Thyroid gland (tissue), 4 donors: ENCODE results near the gene AK1.

Experiments
- POLR2A ChIP-seq, 2 donors: fragments of 450-650 bp; IDR thresholded peaks; one replicate each; pipeline ENCODE4 v1.6.1; 2017; ENCODE audit warnings: antibody characterized with exemption in 2 of 2, mild to moderate bottlenecking in 2 of 2, moderate library complexity in 1 of 2
- TF ChIP-seq, protein P1 (sequence below), 6 experiments: fragments of 200-600 bp in 3 of 6; fragments of 450-650 bp in 3 of 6; sonication (generic) in 3 of 6; IDR thresholded peaks; one replicate each; pipeline ENCODE4 v1.5.1; 2016 to 2019; ENCODE audit warnings: antibody characterized with exemption in 6 of 6, mild to moderate bottlenecking in 2 of 6, inconsistent platforms in 1 of 6, moderate library complexity in 1 of 6

- TF ChIP-seq POLR2A (IDR thresholded peaks at IDR 0.05), result no peak
- TF ChIP-seq, protein P1, sequence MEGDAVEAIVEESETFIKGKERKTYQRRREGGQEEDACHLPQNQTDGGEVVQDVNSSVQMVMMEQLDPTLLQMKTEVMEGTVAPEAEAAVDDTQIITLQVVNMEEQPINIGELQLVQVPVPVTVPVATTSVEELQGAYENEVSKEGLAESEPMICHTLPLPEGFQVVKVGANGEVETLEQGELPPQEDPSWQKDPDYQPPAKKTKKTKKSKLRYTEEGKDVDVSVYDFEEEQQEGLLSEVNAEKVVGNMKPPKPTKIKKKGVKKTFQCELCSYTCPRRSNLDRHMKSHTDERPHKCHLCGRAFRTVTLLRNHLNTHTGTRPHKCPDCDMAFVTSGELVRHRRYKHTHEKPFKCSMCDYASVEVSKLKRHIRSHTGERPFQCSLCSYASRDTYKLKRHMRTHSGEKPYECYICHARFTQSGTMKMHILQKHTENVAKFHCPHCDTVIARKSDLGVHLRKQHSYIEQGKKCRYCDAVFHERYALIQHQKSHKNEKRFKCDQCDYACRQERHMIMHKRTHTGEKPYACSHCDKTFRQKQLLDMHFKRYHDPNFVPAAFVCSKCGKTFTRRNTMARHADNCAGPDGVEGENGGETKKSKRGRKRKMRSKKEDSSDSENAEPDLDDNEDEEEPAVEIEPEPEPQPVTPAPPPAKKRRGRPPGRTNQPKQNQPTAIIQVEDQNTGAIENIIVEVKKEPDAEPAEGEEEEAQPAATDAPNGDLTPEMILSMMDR (IDR thresholded peaks at IDR 0.05), result no peak
These were observed 9.9 kb downstream of the AK1 start for GRCh38 chr9:127867356-127868277.
